IMR-90 (cell line): Measurements from ENCODE around the gene ZSCAN4. TPM values are rescaled to one million over a fixed set of nuclear protein-coding genes. Genes with fewer than 3 reads are reported as not detected.

Experiments
- ATAC-seq: fragments of 200-7000 bp; cut with Tn5 transposase; 2 replicates; pipeline ENCODE4 v1.9.1; 2020; ENCODE audit warnings: low read depth, mild to moderate bottlenecking, moderate library complexity
- BruUV-seq: library from RNA; stranded (reverse); fragments of 400-500 nt; replicated peaks from 2 replicates; lab custom pipeline; 2021; lab: Mats Ljungman, UMichigan
- CTCF ChIA-PET: fragments of 300-600 bp; formaldehyde crosslinking; extraction: SDS; loops from one replicate; lab custom pipeline; 2021; ENCODE audit warnings: antibody characterized with exemption; lab: Yijun Ruan, JAX
- POLR2A ChIA-PET: fragments of 300-600 bp; sonication (Branson Sonifier 250); formaldehyde crosslinking; loops from one replicate; lab custom pipeline; 2022; ENCODE audit warnings: antibody characterized with exemption; ENCODE audit not compliant: unreplicated experiment; lab: Charles Lee
- DNase-seq: peaks from one replicate; pipeline ENCODE4 v3.0.0; 2013
- H2AFZ ChIP-seq: replicated peaks from 2 replicates; pipeline ENCODE3; 2013; ENCODE audit warnings: low read length, mild to moderate bottlenecking; ENCODE audit not compliant: poor library complexity
- H2AK5ac ChIP-seq: 2 replicates; pipeline ENCODE4 v1.6.1; 2013; ENCODE audit warnings: low read depth, low read length, inconsistent platforms
- H2AK9ac ChIP-seq: replicated peaks from 2 replicates; pipeline ENCODE3; 2013; ENCODE audit warnings: mild to moderate bottlenecking, low read depth, low read length, moderate library complexity; ENCODE audit not compliant: poor library complexity
- H2BK120ac ChIP-seq: 2 replicates; pipeline ENCODE4 v1.6.1; 2013; ENCODE audit warnings: low read depth, low read length, inconsistent platforms
- H2BK15ac ChIP-seq: 3 replicates; pipeline ENCODE4 v1.6.1; 2013; ENCODE audit warnings: low read depth, low read length, inconsistent platforms
- H2BK20ac ChIP-seq: 2 replicates; pipeline ENCODE4 v1.6.1; 2013; ENCODE audit warnings: low read depth, mild to moderate bottlenecking, inconsistent platforms, low read length, moderate library complexity
- H2BK5ac ChIP-seq: 2 replicates; pipeline ENCODE4 v1.6.1; 2013; ENCODE audit warnings: mild to moderate bottlenecking, low read depth, low read length, inconsistent platforms; ENCODE audit not compliant: poor library complexity, severe bottlenecking
- H3K14ac ChIP-seq: replicated peaks from 2 replicates; pipeline ENCODE4 v1.6.1; 2013; ENCODE audit warnings: low read depth, low read length, inconsistent platforms
- H3K18ac ChIP-seq: 2 replicates; pipeline ENCODE4 v1.6.1; 2013; ENCODE audit warnings: low read depth, low read length, control low read depth
- H3K23ac ChIP-seq: 2 replicates; pipeline ENCODE4 v1.6.1; 2013; ENCODE audit warnings: low read depth, low read length, inconsistent platforms
- H3K27ac ChIP-seq: 2 replicates; pipeline ENCODE4 v1.5.1; 2013; ENCODE audit warnings: mild to moderate bottlenecking, control low read depth, low read length; ENCODE audit not compliant: insufficient read depth
- H3K27me3 ChIP-seq: 2 replicates; pipeline ENCODE4 v1.6.1; 2013; ENCODE audit warnings: low read length; ENCODE audit not compliant: control insufficient read depth, insufficient read depth
- H3K36me3 ChIP-seq: 2 replicates; pipeline ENCODE4 v1.6.1; 2013; ENCODE audit warnings: low read length, mixed read lengths; ENCODE audit not compliant: control insufficient read depth, insufficient read depth
- H3K4ac ChIP-seq: 2 replicates; pipeline ENCODE4 v1.6.1; 2013; ENCODE audit warnings: low read depth, low read length, inconsistent platforms
- H3K4me1 ChIP-seq: 2 replicates; pipeline ENCODE4 v1.6.1; 2013; ENCODE audit warnings: low read length, mixed read lengths; ENCODE audit not compliant: control insufficient read depth, insufficient read depth
- H3K4me2 ChIP-seq: 2 replicates; pipeline ENCODE4 v1.6.1; 2013; ENCODE audit warnings: low read depth, mild to moderate bottlenecking, control low read depth, low read length, moderate library complexity
- H3K4me3 ChIP-seq: 2 replicates; pipeline ENCODE4 v1.5.1; 2013; ENCODE audit warnings: low read depth, mild to moderate bottlenecking, control low read depth, low read length, moderate library complexity; ENCODE audit not compliant: insufficient read depth
- H3K56ac ChIP-seq: 2 replicates; pipeline ENCODE4 v1.6.1; 2013; ENCODE audit warnings: low read length, inconsistent platforms; ENCODE audit not compliant: insufficient read depth; ENCODE audit errors: extremely low read depth
- H3K79me1 ChIP-seq, 2 experiments: 2 replicates each; pipeline ENCODE4 v1.6.1; 2013; ENCODE audit warnings: low read length in 2 of 2, inconsistent platforms in 1 of 2, low read depth in 1 of 2
- H3K9ac ChIP-seq: 2 replicates; pipeline ENCODE4 v1.6.1; 2013; ENCODE audit warnings: low read depth, low read length, control low read depth
- H3K9me1 ChIP-seq: 2 replicates; pipeline ENCODE4 v1.6.1; 2013; ENCODE audit warnings: low read length, inconsistent platforms; ENCODE audit not compliant: insufficient read depth
- H3K9me3 ChIP-seq: 2 replicates; pipeline ENCODE4 v1.6.1; 2013; ENCODE audit warnings: low read length; ENCODE audit not compliant: control insufficient read depth, insufficient read depth
- H4K20me1 ChIP-seq: 2 replicates; pipeline ENCODE4 v1.6.1; 2013; ENCODE audit warnings: low read length, inconsistent platforms; ENCODE audit not compliant: insufficient read depth
- H4K5ac ChIP-seq: 2 replicates; pipeline ENCODE4 v1.6.1; 2013; ENCODE audit warnings: mild to moderate bottlenecking, low read depth, low read length, control low read depth
- H4K8ac ChIP-seq, 2 experiments: 2 replicates each; pipeline ENCODE4 v1.6.1; 2013; ENCODE audit warnings: low read depth in 2 of 2, low read length in 2 of 2, control low read depth in 1 of 2, inconsistent platforms in 1 of 2
- H4K91ac ChIP-seq: 2 replicates; pipeline ENCODE4 v1.6.1; 2013; ENCODE audit warnings: low read depth, low read length, inconsistent platforms; ENCODE audit not compliant: insufficient read depth
- BHLHE40 ChIP-seq: fragments of 150-350 bp; IDR thresholded peaks from 2 replicates; pipeline ENCODE4 v1.6.1; 2016; ENCODE audit warnings: mild to moderate bottlenecking, low read depth, low read length
- CEBPB ChIP-seq: IDR thresholded peaks from 2 replicates; pipeline ENCODE4 v1.6.1; 2012; ENCODE audit warnings: low read depth, low read length, improper control_type of control experiment
- CHD1 ChIP-seq: IDR thresholded peaks from 2 replicates; pipeline ENCODE4 v1.6.1; 2012; ENCODE audit warnings: low read depth, low read length, improper control_type of control experiment
- CTCF ChIP-seq: conservative IDR thresholded peaks from 2 replicates; pipeline ENCODE4 v1.5.1; 2012; ENCODE audit warnings: mild to moderate bottlenecking, low read depth, low read length, improper control_type of control experiment
- ELK1 ChIP-seq: fragments of 150-350 bp; IDR thresholded peaks from 2 replicates; pipeline ENCODE4 v1.6.1; 2016; ENCODE audit warnings: low read depth, mild to moderate bottlenecking, low read length, moderate library complexity, borderline replicate concordance
- FOS ChIP-seq: fragments of 150-350 bp; IDR thresholded peaks from 2 replicates; pipeline ENCODE4 v1.6.1; 2016; ENCODE audit warnings: low read depth, low read length
- MAFK ChIP-seq: IDR thresholded peaks from 2 replicates; pipeline ENCODE4 v1.6.1; 2012; ENCODE audit warnings: low read depth, low read length, improper control_type of control experiment
- MAZ ChIP-seq: IDR thresholded peaks from 2 replicates; pipeline ENCODE4 v1.6.1; 2012; ENCODE audit warnings: low read depth, mild to moderate bottlenecking, low read length, improper control_type of control experiment, moderate library complexity, borderline replicate concordance
- MXI1 ChIP-seq: IDR thresholded peaks from 2 replicates; pipeline ENCODE4 v1.6.1; 2012; ENCODE audit warnings: low read depth, mild to moderate bottlenecking, low read length, moderate library complexity, borderline replicate concordance
- NFE2L2 ChIP-seq: fragments of 150-350 bp; IDR thresholded peaks from 2 replicates; pipeline ENCODE4 v1.6.1; 2016; ENCODE audit warnings: low read depth, mild to moderate bottlenecking, low read length
- POLR2A ChIP-seq: IDR thresholded peaks from 2 replicates; pipeline ENCODE4 v1.6.1; 2012; ENCODE audit warnings: mild to moderate bottlenecking, low read depth, low read length
- RAD21 ChIP-seq: IDR thresholded peaks from 2 replicates; pipeline ENCODE4 v1.6.1; 2012; ENCODE audit warnings: low read length, improper control_type of control experiment
- RCOR1 ChIP-seq: IDR thresholded peaks from 2 replicates; pipeline ENCODE4 v1.6.1; 2012; ENCODE audit warnings: mild to moderate bottlenecking, low read length, improper control_type of control experiment; ENCODE audit not compliant: insufficient replicate concordance
- RFX5 ChIP-seq: IDR thresholded peaks from 2 replicates; pipeline ENCODE4 v1.8.0; 2012; ENCODE audit warnings: low read depth, mild to moderate bottlenecking, low read length, moderate library complexity
- SMC3 ChIP-seq: fragments of 150-350 bp; IDR thresholded peaks from 2 replicates; pipeline ENCODE4 v1.6.1; 2016; ENCODE audit warnings: low read depth, mild to moderate bottlenecking, antibody characterized with exemption, low read length, moderate library complexity
- USF2 ChIP-seq: fragments of 150-350 bp; IDR thresholded peaks from 2 replicates; pipeline ENCODE4 v1.6.1; 2017; ENCODE audit warnings: mild to moderate bottlenecking, antibody characterized with exemption, low read length, low read depth
- WGBS, 2 experiments: methylation state at CpG; one replicate each; pipeline versions ENCODE4 v1.1.5 to v1.1.7; 2013; ENCODE audit warnings: missing lambda C conversion rate in 2 of 2; ENCODE audit not compliant: insufficient read length in 1 of 2; ENCODE audit errors: extremely low coverage in 2 of 2; 5-methylcytosine and 5-hydroxymethylcytosine counted together
- dilution Hi-C: fragments of 300-500 bp; cut with HindIII; formaldehyde crosslinking; loops from one replicate; pipeline ENCODE4 v1.14.3; 2018; ENCODE audit warnings: low sequenced_read_pairs; ENCODE audit not compliant: unreplicated experiment
- in situ Hi-C: fragments of 300-500 bp; cut with MboI; formaldehyde crosslinking; loops from 3 replicates; pipeline ENCODE4 v1.14.3; 2019; ENCODE audit warnings: low sequenced_read_pairs, inconsistent platforms, mixed read lengths
- intact Hi-C: fragments of 100-400 bp; cut with micrococcal nuclease; formaldehyde crosslinking; loops from 2 replicates; pipeline ENCODE4 v1.10.0; 2022
- polyA plus RNA-seq, 3 experiments: library from polyadenylated mRNA; depleted of rRNA; stranded (reverse); fragments of >200 nt; gene quantifications; 2 replicates each; pipeline ENCODE4 v1.2.3, GENCODE V29; 2012; ENCODE audit warnings: low replicate concordance in 1 of 3
- total RNA-seq: library from RNA; depleted of rRNA; stranded (reverse); fragments of >200 nt; gene quantifications from 2 replicates; pipeline ENCODE4 v1.2.3, GENCODE V29; 2012

ZSCAN4 gene
- total and polyA plus RNA-seq, 2 of the 4 experiments (the other 2 are of a cell fraction) = not detected

GRCh38 chr19:57720878-57721277, 52.1 kb downstream of the ZSCAN4 start:
- no peaks in the 10 kb centered on the region for H3K9me1 ChIP-seq
- H3K9me3 ChIP-seq = peaks cover 56% of the 10 kb centered on the region
- H3K27ac ChIP-seq = no peak overlapping the region
- no peak overlapping the region for H3K4me3 ChIP-seq
- H3K4me1 ChIP-seq = no peaks in the 10 kb centered on the region
- peaks cover 41% of the 10 kb centered on the region for H3K36me3 ChIP-seq
- H4K5ac ChIP-seq = no peak overlapping the region
- no peak overlapping the region for H3K14ac ChIP-seq
- no peak overlapping the region for H2BK15ac ChIP-seq
- H4K8ac ChIP-seq = no peak overlapping the region
- H3K4me2 ChIP-seq = no peak overlapping the region
- H2AFZ ChIP-seq = no peak overlapping the region
- no peak overlapping the region for H2AK9ac ChIP-seq
- dilution Hi-C loops (no loop called here), intact Hi-C loops (no loop called here), in situ Hi-C loops (no loop called here)
- H4K20me1 ChIP-seq = no peaks in the 10 kb centered on the region
- no peak overlapping the region for H3K56ac ChIP-seq
- no peak overlapping the region for H2BK120ac ChIP-seq
- no peak overlapping the region for H3K4ac ChIP-seq
- no peak overlapping the region for H4K91ac ChIP-seq
- H3K79me1 ChIP-seq = peaks cover 0 to 16% of the 10 kb centered on the region in 2 experiments; a peak in 2 of 4 replicates
- no peak overlapping the region for H3K9ac ChIP-seq
- ATAC-seq (no peak), DNase-seq (no peak)
- no peak overlapping the region for H2BK20ac ChIP-seq
- 92% methylated on average over 2 of the region's 10 CpGs; no CpG with 5 or more reads in 1 of the 2 experiments for WGBS, 2 experiments
- no peak overlapping the region for H2AK5ac ChIP-seq
- no peak overlapping the region for H3K23ac ChIP-seq
- TF ChIP-seq MXI1 = no peak
- no peak for TF ChIP-seq CEBPB
- no peak for TF ChIP-seq SMC3
- TF ChIP-seq RCOR1 = no peak
- no peak for TF ChIP-seq POLR2A
- TF ChIP-seq MAZ = no peak
- TF ChIP-seq ELK1 = no peak
- TF ChIP-seq RFX5 = no peak
- no peak for TF ChIP-seq NFE2L2
- no peak for TF ChIP-seq USF2
- no peak for TF ChIP-seq RAD21
- no peak for TF ChIP-seq FOS
- no peak for TF ChIP-seq CHD1
- TF ChIP-seq MAFK = no peak
- no peak for TF ChIP-seq CTCF
- no peak for TF ChIP-seq BHLHE40
- H3K18ac ChIP-seq = no peak overlapping the region
- ChIA-PET CTCF (no interaction called here), POLR2A (no interaction called here)
- H3K27me3 ChIP-seq = no peaks in the 10 kb centered on the region
- H2BK5ac ChIP-seq = no peak overlapping the region
- no TSS peak for BruUV-seq
